Measurements from ENCODE around the gene MED4.

The MED4 gene

DNA sequence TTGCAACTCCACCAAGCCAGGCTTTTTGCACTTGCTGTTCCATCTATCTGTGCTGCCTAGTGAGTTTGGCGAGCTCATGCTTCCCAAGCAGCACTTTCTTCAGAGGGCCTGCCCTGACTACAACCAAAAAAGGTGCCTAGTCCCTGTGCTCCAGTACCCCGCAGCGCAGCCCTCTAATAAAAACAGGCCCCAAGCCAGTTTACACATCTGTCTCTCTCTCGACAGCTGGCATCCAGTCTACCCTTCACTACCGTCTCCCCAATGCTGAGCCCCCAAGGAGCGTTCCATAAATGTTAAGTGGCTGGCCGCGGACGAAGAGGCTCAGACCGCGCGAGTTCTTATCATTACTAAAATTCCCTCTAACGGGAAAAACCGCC lies 512 bp downstream of the MED4 start:
- DNase-seq (ENCODE audit: low read depth, low spot score): no peak
- peak overlapping the region; percentile 94 for H3K9ac ChIP-seq (ENCODE audit: insufficient read length, low read depth)
- peaks cover 16% of the 10 kb centered on the region for H3K36me3 ChIP-seq (ENCODE audit: insufficient read depth, insufficient read length, low read length)
- H3K27me3 ChIP-seq (ENCODE audit: insufficient read depth, insufficient read length): no peaks in the 10 kb centered on the region
- peak overlapping the region; percentile 88 for H3K4me3 ChIP-seq (ENCODE audit: insufficient read length, low read depth)
- no peaks in the 10 kb centered on the region for H3K4me1 ChIP-seq (ENCODE audit: insufficient read depth, insufficient read length)
- no peaks in the 10 kb centered on the region for H3K9me3 ChIP-seq (ENCODE audit: insufficient read depth, low read length)
- TF ChIP-seq SUZ12 (IDR thresholded peaks at IDR 0.05; ENCODE audit: extremely low read depth, insufficient read depth, insufficient read length) (no peak), ZNF274 (IDR thresholded peaks at IDR 0.05; ENCODE audit: low read depth, low read length) (no peak), YY1 (IDR thresholded peaks at IDR 0.05; ENCODE audit: insufficient read depth, insufficient read length) (no peak)

DNA sequence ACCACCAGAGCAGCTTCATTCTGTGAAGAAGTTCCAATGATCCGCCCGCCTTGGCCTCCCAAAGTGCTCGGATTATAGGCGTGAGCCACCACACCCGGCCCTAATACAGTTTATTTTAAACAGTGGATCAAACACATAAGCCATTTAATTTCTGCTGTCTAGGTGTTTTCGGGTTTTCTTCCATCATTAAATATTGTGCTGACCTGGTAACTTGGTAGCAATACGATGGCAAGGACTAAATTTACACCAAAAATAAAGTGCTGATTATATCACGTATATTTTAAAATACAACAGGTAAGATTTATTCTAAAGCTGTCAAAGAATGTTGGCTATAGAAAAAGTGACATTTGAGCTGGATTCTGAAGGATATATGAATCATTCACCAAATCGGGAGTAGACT lies 1.3 kb downstream of the MED4 start:
- DNase-seq (ENCODE audit: low read depth, low spot score): no peak
- no peaks in the 10 kb centered on the region for H3K4me1 ChIP-seq (ENCODE audit: insufficient read depth, insufficient read length)
- H3K36me3 ChIP-seq (ENCODE audit: insufficient read depth, insufficient read length, low read length): peaks cover 21% of the 10 kb centered on the region
- H3K9me3 ChIP-seq (ENCODE audit: insufficient read depth, low read length): no peaks in the 10 kb centered on the region
- no peak for TF ChIP-seq SUZ12 (IDR thresholded peaks at IDR 0.05; ENCODE audit: extremely low read depth, insufficient read depth, insufficient read length)
- TF ChIP-seq YY1 (IDR thresholded peaks at IDR 0.05; ENCODE audit: insufficient read depth, insufficient read length): no peak
- TF ChIP-seq ZNF274 (IDR thresholded peaks at IDR 0.05; ENCODE audit: low read depth, low read length): no peak
- H3K4me3 ChIP-seq (ENCODE audit: insufficient read length, low read depth): peak overlapping the region; percentile 88
- peak overlapping the region; percentile 38 for H3K9ac ChIP-seq (ENCODE audit: insufficient read length, low read depth)
- no peaks in the 10 kb centered on the region for H3K27me3 ChIP-seq (ENCODE audit: insufficient read depth, insufficient read length)

DNA sequence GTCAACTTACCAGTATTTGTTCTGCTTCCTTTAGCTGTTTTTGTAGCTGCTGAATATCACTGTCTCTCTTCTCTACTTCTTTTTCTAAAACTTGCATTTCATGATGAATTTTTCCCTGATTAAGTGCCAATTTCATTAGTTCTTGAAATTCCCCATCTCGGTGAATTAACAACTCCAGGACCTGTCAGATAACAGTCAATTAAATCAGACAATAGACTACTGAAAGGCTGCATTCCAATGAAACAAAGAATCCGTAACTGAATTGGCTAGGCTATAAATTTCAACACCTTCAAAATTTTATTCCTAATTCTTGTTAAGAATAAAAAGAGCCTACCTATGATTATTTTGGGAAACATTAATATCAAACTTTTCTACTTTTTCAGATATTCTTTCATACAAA lies 8.6 kb downstream of the MED4 start:
- H3K9me3 ChIP-seq (ENCODE audit: insufficient read depth, low read length): no peaks in the 10 kb centered on the region
- DNase-seq (ENCODE audit: low read depth, low spot score): no peak
- no peaks in the 10 kb centered on the region for H3K27me3 ChIP-seq (ENCODE audit: insufficient read depth, insufficient read length)
- no peak overlapping the region for H3K4me3 ChIP-seq (ENCODE audit: insufficient read length, low read depth)
- H3K9ac ChIP-seq (ENCODE audit: insufficient read length, low read depth): no peak overlapping the region
- no peak for TF ChIP-seq SUZ12 (IDR thresholded peaks at IDR 0.05; ENCODE audit: extremely low read depth, insufficient read depth, insufficient read length)
- TF ChIP-seq YY1 (IDR thresholded peaks at IDR 0.05; ENCODE audit: insufficient read depth, insufficient read length): no peak
- TF ChIP-seq ZNF274 (IDR thresholded peaks at IDR 0.05; ENCODE audit: low read depth, low read length): no peak
- H3K4me1 ChIP-seq (ENCODE audit: insufficient read depth, insufficient read length): no peaks in the 10 kb centered on the region
- peaks cover 53% of the 10 kb centered on the region for H3K36me3 ChIP-seq (ENCODE audit: insufficient read depth, insufficient read length, low read length)

DNA sequence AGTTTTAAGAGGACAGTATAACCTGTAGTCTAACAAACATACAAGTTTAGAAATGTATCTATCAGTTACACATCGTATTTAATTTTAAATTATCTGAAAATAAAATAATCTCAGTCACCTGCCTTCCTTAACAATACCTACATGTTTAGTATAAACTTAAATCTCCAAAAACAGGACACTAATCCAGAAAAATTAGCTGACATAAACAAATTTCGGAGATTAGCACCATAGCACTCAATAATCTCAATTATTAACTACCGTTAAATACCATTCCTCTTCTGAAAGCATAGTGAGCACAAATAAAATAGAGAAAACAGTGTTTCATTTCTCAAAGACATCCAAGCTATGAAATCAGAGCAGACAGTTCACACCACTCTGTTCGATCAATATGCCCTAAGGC lies 13.2 kb downstream of the MED4 start:
- Histone ChIP-seq H3K9ac (ENCODE audit: insufficient read length, low read depth) (no peak overlapping the region), H3K4me3 (ENCODE audit: insufficient read length, low read depth) (no peak overlapping the region), H3K4me1 (ENCODE audit: insufficient read depth, insufficient read length) (no peaks in the 10 kb centered on the region), H3K27me3 (ENCODE audit: insufficient read depth, insufficient read length) (no peaks in the 10 kb centered on the region), H3K36me3 (ENCODE audit: insufficient read depth, insufficient read length, low read length) (peaks cover 89% of the 10 kb centered on the region), H3K9me3 (ENCODE audit: insufficient read depth, low read length) (no peaks in the 10 kb centered on the region)
- DNase-seq (ENCODE audit: low read depth, low spot score): no peak
- no peak for TF ChIP-seq SUZ12 (IDR thresholded peaks at IDR 0.05; ENCODE audit: extremely low read depth, insufficient read depth, insufficient read length)
- TF ChIP-seq ZNF274 (IDR thresholded peaks at IDR 0.05; ENCODE audit: low read depth, low read length): no peak
- no peak for TF ChIP-seq YY1 (IDR thresholded peaks at IDR 0.05; ENCODE audit: insufficient read depth, insufficient read length)

DNA sequence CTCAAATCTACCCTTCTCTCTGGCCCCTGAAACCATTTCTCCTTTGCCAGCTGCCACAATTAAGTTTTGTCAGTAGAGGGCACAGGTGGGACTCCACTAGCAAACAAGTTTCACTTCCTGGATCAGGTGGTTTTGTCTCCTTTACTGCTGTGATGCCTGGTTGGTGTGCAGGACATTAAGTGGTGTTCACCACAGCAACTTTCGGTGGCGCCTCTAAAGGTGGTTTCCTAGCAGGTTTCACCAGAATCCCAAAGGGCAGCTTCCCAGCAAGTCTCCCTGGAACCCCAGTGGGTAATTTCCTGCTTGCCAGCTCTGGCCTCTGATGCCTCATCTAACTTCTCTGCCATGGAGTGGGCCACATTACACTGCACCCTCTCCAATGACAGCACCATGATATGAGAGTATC lies 16.6 kb downstream of the MED4 start:
- H3K36me3 ChIP-seq (ENCODE audit: insufficient read depth, insufficient read length, low read length): peaks cover 91% of the 10 kb centered on the region
- H3K9me3 ChIP-seq (ENCODE audit: insufficient read depth, low read length): peaks cover 18% of the 10 kb centered on the region
- no peak for TF ChIP-seq YY1 (IDR thresholded peaks at IDR 0.05; ENCODE audit: insufficient read depth, insufficient read length)
- no peak for TF ChIP-seq ZNF274 (IDR thresholded peaks at IDR 0.05; ENCODE audit: low read depth, low read length)
- TF ChIP-seq SUZ12 (IDR thresholded peaks at IDR 0.05; ENCODE audit: extremely low read depth, insufficient read depth, insufficient read length): no peak
- H3K4me1 ChIP-seq (ENCODE audit: insufficient read depth, insufficient read length): no peaks in the 10 kb centered on the region
- H3K4me3 ChIP-seq (ENCODE audit: insufficient read length, low read depth): no peak overlapping the region
- no peak for DNase-seq (ENCODE audit: low read depth, low spot score)
- no peaks in the 10 kb centered on the region for H3K27me3 ChIP-seq (ENCODE audit: insufficient read depth, insufficient read length)
- no peak overlapping the region for H3K9ac ChIP-seq (ENCODE audit: insufficient read length, low read depth)

DNA sequence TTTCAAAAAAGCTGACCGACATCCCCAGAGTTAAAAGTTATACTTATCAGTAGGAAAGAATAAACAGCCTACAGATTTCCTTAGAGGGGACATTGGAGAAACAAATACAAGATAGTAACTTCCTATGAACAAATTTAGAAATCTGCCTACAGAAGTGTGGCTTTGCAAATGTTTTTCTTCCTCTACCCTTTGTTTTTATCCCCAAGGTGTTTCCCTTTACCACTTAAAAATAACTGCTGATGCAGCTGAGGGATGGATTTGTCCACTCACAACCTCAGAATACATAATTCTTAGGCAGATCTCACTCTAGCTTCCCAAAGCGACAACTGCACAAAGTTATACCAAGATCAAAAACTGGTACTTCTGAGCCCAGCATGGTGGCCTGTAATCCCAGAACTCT lies 20.9 kb downstream of the MED4 start:
- Histone ChIP-seq H3K4me3 (ENCODE audit: insufficient read length, low read depth) (no peak overlapping the region), H3K27me3 (ENCODE audit: insufficient read depth, insufficient read length) (no peaks in the 10 kb centered on the region), H3K9me3 (ENCODE audit: insufficient read depth, low read length) (peaks cover 61% of the 10 kb centered on the region), H3K9ac (ENCODE audit: insufficient read length, low read depth) (no peak overlapping the region), H3K4me1 (ENCODE audit: insufficient read depth, insufficient read length) (no peaks in the 10 kb centered on the region), H3K36me3 (ENCODE audit: insufficient read depth, insufficient read length, low read length) (peaks cover 81% of the 10 kb centered on the region)
- no peak for DNase-seq (ENCODE audit: low read depth, low spot score)
- TF ChIP-seq ZNF274 (IDR thresholded peaks at IDR 0.05; ENCODE audit: low read depth, low read length) (no peak), SUZ12 (IDR thresholded peaks at IDR 0.05; ENCODE audit: extremely low read depth, insufficient read depth, insufficient read length) (no peak), YY1 (IDR thresholded peaks at IDR 0.05; ENCODE audit: insufficient read depth, insufficient read length) (no peak)

DNA sequence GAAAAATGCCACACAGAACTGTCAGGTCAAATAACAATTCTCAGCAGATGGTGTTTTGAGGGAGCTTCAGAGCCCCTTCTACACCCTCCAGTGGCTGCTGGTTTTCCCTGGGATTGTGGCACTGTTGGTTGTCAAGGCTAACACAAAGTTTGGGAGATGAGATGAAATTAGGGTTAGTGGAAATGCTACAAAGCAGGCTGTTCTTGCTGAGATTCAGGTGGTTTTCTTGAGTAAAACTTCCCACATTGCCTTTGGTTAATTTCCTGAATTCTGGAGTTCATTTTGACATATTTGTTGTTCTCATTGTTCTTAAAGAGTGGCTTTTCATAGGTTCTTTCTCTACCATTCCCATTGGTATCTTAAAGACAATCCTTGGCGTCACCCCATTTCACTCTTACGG lies 22.1 kb downstream of the MED4 start:
- Histone ChIP-seq H3K4me3 (ENCODE audit: insufficient read length, low read depth) (no peak overlapping the region), H3K9me3 (ENCODE audit: insufficient read depth, low read length) (peaks cover 73% of the 10 kb centered on the region), H3K36me3 (ENCODE audit: insufficient read depth, insufficient read length, low read length) (peaks cover 73% of the 10 kb centered on the region)

More for the DNA sequence above, 22.1 kb downstream of the MED4 start:
- Histone ChIP-seq H3K27me3 (ENCODE audit: insufficient read depth, insufficient read length) (no peaks in the 10 kb centered on the region), H3K4me1 (ENCODE audit: insufficient read depth, insufficient read length) (no peaks in the 10 kb centered on the region), H3K9ac (ENCODE audit: insufficient read length, low read depth) (no peak overlapping the region)
- no peak for DNase-seq (ENCODE audit: low read depth, low spot score)
- TF ChIP-seq ZNF274 (IDR thresholded peaks at IDR 0.05; ENCODE audit: low read depth, low read length) (no peak), SUZ12 (IDR thresholded peaks at IDR 0.05; ENCODE audit: extremely low read depth, insufficient read depth, insufficient read length) (no peak), YY1 (IDR thresholded peaks at IDR 0.05; ENCODE audit: insufficient read depth, insufficient read length) (no peak)

All from NT2/D1 (cell line).